Lung (tissue), 12 donors: ENCODE data around the gene BRD4. TPM values are rescaled to one million over a fixed set of nuclear protein-coding genes. Genes with fewer than 3 reads are reported as not detected.

ENCODE experiments used
- ATAC-seq: fragments of 200-7000 bp; cut with Tn5 transposase; one replicate; pipeline ENCODE4 v1.9.1; 2020; ENCODE audit warnings: moderate number of reproducible peaks; ENCODE audit not compliant: insufficient read depth, low FRiP score
- DNase-seq, 3 donors: peaks; one replicate each; pipeline ENCODE4 v3.0.0-alpha.2; 2013 to 2017
- H3K27ac ChIP-seq, 2 donors: one replicate each; pipeline ENCODE4 v1.5.1; 2013; ENCODE audit warnings: mild to moderate bottlenecking in 2 of 2, moderate library complexity in 2 of 2, control low read depth in 1 of 2, inconsistent platforms in 1 of 2, low read depth in 1 of 2, low read length in 1 of 2
- H3K27me3 ChIP-seq, 3 donors: one replicate each; pipeline ENCODE4 v1.5.1; 2013; ENCODE audit warnings: low read length in 2 of 3; ENCODE audit not compliant: control insufficient read depth in 3 of 3, insufficient read depth in 3 of 3
- H3K36me3 ChIP-seq, 4 donors: one replicate each; pipeline ENCODE4 v1.5.1; 2013; ENCODE audit warnings: low read length in 4 of 4, mild to moderate bottlenecking in 1 of 4, moderate library complexity in 1 of 4; ENCODE audit not compliant: control insufficient read depth in 4 of 4, insufficient read depth in 4 of 4
- H3K4me1 ChIP-seq, 5 donors: one replicate each; pipeline ENCODE4 v1.5.1; 2013; ENCODE audit warnings: low read length in 5 of 5, mild to moderate bottlenecking in 2 of 5, moderate library complexity in 1 of 5; ENCODE audit not compliant: control insufficient read depth in 5 of 5, insufficient read depth in 5 of 5
- H3K4me3 ChIP-seq: one replicate; pipeline ENCODE4 v1.5.1; 2013; ENCODE audit warnings: mild to moderate bottlenecking, control low read depth, moderate library complexity
- H3K9ac ChIP-seq, 2 donors: one replicate each; pipeline ENCODE4 v1.5.1; 2013; ENCODE audit warnings: low read length in 2 of 2, control low read depth in 1 of 2; ENCODE audit not compliant: insufficient read depth in 1 of 2
- H3K9me3 ChIP-seq, 4 donors: one replicate each; pipeline ENCODE4 v1.5.1; 2013; ENCODE audit warnings: low read length in 3 of 4, mild to moderate bottlenecking in 1 of 4, moderate library complexity in 1 of 4; ENCODE audit not compliant: control insufficient read depth in 4 of 4, insufficient read depth in 3 of 4
- CTCF ChIP-seq: IDR thresholded peaks from 2 replicates; pipeline ENCODE4 v1.5.1; 2012; ENCODE audit warnings: mild to moderate bottlenecking; ENCODE audit errors: control extremely low read depth, extremely low read depth
- WGBS, 2 donors: extraction: QIAGEN DNeasy Blood & Tissue Kit; methylation state at CpG; one replicate each; pipeline ENCODE4 v1.1.7; 2013; 5-methylcytosine and 5-hydroxymethylcytosine counted together
- polyA plus RNA-seq, 2 donors: library from polyadenylated mRNA; stranded (reverse); fragments of 200-250 nt; gene quantifications; one replicate each; pipeline ENCODE4 v1.2.1, GENCODE V29; 2013
- total RNA-seq, 2 donors: library from RNA; depleted of rRNA in 1 of 2; stranded (reverse); fragments of >200 nt in 1 of 2; gene quantifications; one replicate each; pipeline ENCODE4 v1.2.1, GENCODE V29; 2014 to 2021
- donor health status: control.
- donor health status: control.
- donor health status: Bipolar disorder and iron deficiency.
- donor health status: healthy.
- donor health status: DM: yes; HTN: yes; CAD: no.

Gene BRD4
- total and polyA plus RNA-seq, 4 donors: 23.2 to 89.0 (median 37.7) TPM

GRCh38 chr19:15244808-15245207 lies 87.5 kb downstream of the BRD4 start:
- DNase-seq (no peak), ATAC-seq (no peak)
- H3K36me3 ChIP-seq: peaks cover 5 to 79% (median 39%) of the 10 kb centered on the region in 4 donors
- no peaks in the 10 kb centered on the region for H3K27me3 ChIP-seq
- H3K4me1 ChIP-seq: peaks cover under 1 to 17% (median 11%) of the 10 kb centered on the region in 5 donors
- peak overlapping the region in 1 of 2 donors; percentile 23 for H3K27ac ChIP-seq
- no peak for TF ChIP-seq CTCF
- no peak overlapping the region for H3K4me3 ChIP-seq
- no peak overlapping the region for H3K9ac ChIP-seq
- H3K9me3 ChIP-seq: no peaks in the 10 kb centered on the region
- 85 to 88% methylated on average over 7 of the region's 7 CpGs for WGBS, 2 donors

- ATAC-seq (no peak), DNase-seq (no peak)
- TF ChIP-seq CTCF: no peak
- Histone ChIP-seq H3K27me3 (no peaks in the 10 kb centered on the region), H3K27ac (peak overlapping the region in 1 of 2 donors; percentile 13), H3K36me3 (peaks cover 5 to 83% (median 40%) of the 10 kb centered on the region in 4 donors), H3K4me1 (peaks cover 0 to 12% (median 6%) of the 10 kb centered on the region in 5 donors), H3K9me3 (peaks cover 0 to 2% (median 0%) of the 10 kb centered on the region in 4 donors), H3K4me3 (no peak overlapping the region), H3K9ac (no peak overlapping the region)
- 93 to 95% methylated on average over 20 to 24 of the region's 24 CpGs for WGBS, 2 donors
These were observed 88.1 kb downstream of the BRD4 start for GRCh38 chr19:15244106-15244803.

GRCh38 chr19:15243236-15243957 lies 88.9 kb downstream of the BRD4 start:
- Histone ChIP-seq H3K4me3 (no peak overlapping the region), H3K36me3 (peaks cover 5 to 84% (median 39%) of the 10 kb centered on the region in 4 donors), H3K9me3 (peaks cover 0 to 2% (median 0%) of the 10 kb centered on the region in 4 donors), H3K27ac (no peak overlapping the region), H3K9ac (no peak overlapping the region), H3K4me1 (peaks cover 0 to 4% (median under 1%) of the 10 kb centered on the region in 5 donors), H3K27me3 (no peaks in the 10 kb centered on the region)
- no peak for ATAC-seq
- WGBS, 2 donors: 95 to 96% methylated on average over 17 of the region's 17 CpGs
- no peak for DNase-seq
- TF ChIP-seq CTCF: no peak
